GM21737 (cell line): ENCODE results near the gene MED27.

Experiments used
- ATAC-seq: cut with Tn5 transposase; IDR thresholded peaks from one replicate; pipeline ENCODE4 v1.9.1; 2021; ENCODE audit warnings: mild to moderate bottlenecking, moderate library complexity; ENCODE audit not compliant: unreplicated experiment

Gene MED27

DNA sequence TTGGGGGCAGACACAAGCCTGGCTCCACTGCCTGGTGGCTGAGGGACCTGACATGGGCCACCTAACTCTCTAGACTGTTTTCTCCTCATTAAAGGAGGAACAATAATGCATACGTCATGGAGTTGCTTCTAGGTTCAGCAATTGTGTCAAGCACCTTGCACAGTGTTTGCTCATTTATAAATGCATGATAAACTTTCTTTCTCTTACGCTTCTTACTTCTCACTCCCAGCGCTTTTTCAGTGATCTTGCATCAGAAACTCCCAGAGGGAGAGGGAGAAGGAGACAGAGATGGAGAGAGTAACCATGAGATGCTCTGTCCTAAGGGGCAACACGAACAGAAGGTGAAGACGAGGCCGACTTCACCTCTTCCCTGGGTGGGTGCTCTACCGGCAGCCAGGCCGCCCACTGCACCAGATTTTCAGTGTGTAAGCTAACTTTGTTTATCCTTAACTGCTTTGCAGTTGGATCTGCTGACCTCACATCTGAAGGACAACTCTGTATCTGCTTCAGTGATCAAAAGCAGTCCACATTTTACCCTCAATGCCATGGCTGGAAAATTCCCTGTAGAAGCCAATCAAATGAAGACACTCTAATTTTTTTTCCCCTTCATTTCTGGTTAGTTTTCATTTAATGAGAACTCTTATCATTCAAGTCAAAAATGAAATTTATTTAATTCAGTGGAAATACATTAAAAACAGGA lies 35.3 kb downstream of the MED27 start:
- no peak for ATAC-seq

DNA sequence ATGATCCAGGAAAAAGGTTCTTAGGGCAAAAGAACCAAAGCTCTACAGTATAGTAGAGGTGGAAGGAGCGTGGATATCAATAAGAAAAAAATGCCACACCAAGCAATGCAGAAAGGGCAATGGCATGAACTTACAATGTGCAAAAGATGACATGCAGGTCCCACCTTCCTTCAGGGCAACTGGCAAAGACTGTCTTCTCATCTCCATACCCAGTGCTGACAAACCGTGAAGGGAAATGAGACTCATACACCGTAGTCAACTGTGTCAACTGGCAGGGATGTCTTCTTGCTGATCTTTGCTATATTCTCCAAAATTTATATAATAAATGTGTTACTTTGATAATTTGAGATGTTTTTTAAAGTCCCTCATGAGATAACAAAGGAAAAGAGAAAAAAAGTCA lies 36.0 kb downstream of the MED27 start:
- no peak for ATAC-seq

DNA sequence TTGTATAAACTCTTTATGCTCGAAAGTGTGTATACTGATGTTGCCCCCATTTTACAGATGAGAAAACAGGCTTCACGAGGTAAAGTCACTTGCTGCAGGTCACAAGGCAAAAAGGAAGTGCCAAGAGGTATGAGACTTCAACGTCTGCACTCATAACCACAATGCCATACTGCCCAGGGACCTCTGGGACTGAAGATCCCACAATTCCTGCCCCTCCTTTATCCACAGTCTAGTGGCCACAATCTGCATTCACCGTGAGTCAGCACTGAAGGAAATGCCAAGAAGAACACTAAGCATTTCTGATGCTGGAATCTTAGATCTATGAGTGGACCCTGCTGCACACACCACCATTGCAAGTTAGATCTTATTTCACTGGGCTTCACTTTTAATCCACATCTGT lies 37.3 kb downstream of the MED27 start:
- no peak for ATAC-seq

DNA sequence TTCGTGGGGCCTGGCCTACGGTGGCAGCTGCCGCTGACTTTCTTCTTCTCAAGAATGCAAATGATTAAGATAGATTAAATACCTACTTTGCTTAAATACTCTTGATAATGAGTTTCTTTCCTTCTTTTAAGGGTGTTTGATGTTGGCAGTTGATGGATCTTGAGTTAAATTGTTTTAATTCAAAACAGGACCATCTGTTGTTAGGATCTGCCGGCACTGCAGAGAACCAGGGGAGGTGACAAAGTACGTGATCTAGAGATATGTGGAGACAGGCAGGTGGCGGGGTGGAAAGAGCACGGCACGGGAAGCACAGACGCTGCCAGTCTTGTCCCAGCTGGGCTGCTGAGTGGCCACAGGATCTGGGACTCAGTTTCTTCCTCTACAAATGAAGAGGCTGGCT lies 37.9 kb downstream of the MED27 start:
- ATAC-seq: no peak

DNA sequence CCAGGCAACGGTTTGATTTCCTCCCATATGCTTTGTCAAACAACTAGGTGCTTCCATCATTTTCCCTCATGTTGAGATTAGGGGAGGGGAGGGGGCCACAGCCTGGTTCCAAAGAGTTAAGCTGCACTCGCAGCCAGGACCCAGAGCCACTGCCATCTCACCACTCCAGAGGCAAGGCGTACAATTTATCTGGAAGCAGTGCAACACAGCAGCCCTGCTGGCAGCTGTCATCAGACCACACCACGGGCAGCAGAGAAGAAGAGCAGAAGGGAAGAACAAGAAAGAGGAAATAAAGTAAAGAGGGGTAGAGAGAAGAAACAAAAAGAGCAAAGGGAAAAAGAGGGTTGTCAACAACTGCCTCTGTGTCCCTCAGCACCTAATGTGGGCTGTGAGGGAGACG lies 38.9 kb downstream of the MED27 start:
- no peak for ATAC-seq

DNA sequence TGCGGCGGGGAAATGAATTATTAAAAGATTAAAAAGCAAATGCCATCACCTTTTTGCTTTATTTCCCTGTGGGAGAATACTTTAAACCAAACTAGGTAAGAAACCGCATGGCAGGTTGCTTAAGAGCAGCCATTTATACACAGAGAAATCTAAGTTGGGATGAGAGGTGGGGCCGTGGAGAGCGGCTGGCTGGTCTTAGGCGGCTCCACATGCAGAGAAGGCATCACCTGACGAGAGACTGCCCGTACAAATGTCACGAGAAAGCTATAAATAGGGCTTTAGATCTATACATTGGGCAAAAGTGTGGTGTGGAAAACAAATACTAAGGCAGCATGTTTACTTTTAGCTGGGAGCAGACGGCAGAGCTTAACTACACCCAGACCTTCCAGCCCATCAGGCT lies 39.4 kb downstream of the MED27 start:
- ATAC-seq: no peak

DNA sequence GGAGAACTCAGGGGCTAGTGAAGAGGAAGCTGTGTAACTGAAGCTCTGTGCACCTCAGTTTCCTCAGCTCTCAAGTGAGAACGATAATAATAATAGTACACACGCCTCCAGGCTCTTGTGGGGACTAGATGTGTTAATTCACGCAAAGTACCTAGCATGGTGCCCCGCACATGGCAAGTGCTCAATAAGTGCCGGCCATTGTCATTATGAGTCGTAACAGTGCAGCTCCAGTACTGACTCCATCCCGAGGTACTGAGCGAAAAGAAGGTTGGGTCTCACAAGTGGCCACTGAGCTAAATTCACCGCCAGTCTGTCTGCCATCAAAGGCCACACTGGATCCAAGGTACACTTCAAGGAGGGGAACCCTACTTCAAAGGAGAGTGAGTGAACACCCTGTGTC lies 40.4 kb downstream of the MED27 start:
- no peak for ATAC-seq

DNA sequence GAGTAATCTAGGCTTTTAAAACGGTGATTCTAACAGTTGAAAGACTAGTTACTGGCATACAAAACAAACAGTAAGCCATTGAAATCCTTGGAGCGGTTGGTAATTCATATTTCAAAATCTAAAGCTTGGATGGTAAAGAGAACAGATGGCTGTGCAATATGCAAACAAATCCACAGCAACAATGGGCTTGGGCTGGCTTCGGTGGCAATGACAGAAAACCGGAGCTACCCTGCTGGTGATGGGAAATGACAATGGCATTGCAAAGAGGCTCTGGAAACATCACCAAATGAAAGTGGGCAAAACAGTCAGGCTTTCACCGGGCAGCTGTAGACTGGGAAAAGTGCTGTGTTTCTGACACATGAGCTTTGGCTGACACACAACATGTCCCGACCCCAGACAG lies 42.2 kb downstream of the MED27 start:
- ATAC-seq: no peak

DNA sequence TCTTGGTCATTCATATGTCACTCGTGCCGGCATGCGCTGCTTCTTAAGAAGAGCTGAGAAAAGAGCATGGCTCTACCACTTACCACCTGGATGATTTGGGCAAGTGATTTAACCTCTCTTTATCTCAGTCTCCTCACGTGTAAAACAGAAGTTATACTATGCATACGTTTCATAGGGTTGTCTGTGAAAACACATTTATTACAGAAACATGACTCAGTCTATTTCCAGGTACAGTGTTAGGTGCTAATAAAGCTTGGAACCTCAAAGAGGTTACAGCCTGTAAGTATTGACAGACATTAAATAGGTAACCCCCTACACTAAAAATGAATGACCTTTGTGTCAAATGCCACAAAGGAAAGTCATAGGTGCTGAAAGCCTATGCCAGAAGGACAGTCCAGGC lies 43.1 kb downstream of the MED27 start:
- ATAC-seq: no peak

DNA sequence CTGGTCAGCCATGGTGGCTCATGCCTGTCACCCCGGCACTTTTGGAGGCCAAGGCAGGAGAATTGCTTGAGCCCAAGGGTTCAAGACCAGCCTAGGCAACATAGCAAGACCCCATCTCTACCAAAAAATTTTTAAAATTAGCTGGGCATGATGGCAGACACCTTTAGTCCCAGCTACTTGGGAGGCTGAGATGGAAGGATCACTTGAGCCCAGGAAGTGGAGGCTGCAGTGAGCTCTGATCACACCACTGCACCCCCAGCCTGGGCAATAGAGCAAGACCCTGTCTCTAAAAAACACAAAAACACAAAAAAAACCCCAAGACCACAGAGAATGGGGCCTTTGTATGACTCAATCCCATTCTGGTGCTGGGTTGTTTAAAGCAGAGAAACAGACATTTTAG lies 44.0 kb downstream of the MED27 start:
- ATAC-seq: no peak

DNA sequence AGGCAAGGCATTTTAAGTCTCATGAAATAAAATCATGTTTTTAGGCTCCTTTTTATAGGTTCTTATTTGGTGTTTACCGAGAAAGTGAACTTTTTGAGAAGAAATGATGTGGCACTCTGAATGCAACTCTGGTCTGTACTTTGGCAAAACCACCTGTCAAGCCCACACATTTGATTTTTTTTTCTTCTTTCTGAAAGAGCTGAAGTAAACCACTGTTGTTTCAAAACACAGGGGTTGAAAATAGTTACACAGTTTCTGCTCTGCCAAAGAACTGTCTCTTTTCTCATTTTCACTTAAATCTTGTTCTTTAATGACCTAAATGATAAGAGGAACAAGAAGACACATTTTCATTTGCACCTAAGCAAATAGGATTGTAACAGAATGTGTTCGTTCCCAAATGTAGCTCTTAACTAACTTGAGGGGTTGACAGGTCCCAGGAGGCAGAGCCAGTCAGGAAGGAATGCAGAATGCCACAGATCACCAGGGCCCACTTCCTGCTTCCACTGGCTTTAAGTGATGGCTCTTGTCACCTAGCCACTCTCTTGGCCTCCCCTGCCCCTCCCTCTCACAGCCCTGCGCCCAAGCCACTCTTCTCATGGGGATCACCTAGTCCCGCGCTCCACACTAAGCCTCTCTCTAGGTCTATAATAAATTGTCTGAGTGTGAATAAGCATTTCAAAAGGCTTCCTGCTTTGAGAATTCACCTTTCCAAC lies 47.3 kb downstream of the MED27 start:
- no peak for ATAC-seq

DNA sequence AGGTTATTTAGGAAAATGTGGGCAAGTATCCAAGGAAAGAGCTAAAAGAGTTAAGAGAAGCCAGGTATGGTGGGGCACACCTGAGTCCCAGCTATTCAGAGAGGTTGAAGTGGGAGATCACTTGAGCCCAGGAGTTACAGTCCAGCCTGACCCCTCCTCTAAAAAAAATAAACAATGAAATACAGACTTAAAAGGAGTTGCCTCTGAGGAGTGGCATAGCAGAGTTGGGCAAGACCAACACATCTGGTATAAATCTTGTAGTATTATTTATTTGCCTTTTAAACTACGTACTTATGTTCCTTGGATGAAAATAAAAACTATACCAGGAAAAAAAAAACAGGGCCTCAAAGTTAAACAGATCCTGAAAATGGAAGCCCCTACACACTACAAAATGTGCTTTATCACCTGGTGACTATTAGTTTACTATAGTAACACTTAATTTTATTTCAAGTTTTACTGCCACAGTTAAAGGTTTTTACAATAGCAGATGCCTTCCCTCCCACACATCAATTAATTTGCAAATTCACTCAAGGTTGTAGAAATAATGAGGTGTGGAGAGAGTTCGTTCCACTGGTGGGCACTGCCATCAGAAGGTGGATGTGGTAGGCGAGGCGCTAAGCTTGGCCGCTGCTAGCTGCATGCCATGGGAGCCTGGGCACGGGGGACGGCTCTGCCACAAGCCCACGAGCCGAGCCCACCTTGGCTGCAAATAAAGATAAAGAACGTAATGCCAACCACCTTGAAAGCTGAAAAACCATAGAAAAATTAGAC lies 48.0 kb downstream of the MED27 start:
- no peak for ATAC-seq

DNA sequence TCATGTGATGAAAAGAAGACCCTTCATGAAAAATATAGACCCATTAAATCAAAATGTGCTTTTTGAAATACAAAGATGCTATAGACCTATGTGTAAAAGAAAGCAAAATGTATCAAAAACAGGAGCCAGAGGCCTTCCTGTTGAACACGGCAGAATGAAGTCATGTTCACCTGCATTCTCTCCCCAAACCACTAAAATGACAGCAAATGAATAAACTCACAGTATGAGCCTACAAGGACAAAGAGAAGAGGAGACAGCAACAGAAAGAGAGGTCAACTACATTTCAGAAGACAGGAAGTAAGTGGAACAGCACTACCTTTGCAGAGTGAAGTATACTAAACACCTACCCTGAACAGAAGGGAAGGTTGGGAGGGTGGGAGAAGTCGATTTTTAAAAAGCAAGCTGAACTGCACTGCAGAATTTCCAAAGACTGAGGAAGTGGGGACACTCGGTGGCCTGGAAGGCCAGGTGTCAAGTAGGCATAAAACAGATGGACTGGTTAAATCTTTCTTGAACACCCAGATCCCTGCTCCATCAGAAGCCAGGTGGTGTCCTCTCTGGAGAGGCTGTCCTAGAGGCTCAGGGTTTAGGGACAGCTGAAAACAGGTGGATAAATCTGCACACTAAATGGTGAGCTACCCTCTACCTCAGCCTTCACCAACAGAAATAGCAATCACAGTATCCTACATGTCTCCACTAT lies 48.9 kb downstream of the MED27 start:
- no peak for ATAC-seq

DNA sequence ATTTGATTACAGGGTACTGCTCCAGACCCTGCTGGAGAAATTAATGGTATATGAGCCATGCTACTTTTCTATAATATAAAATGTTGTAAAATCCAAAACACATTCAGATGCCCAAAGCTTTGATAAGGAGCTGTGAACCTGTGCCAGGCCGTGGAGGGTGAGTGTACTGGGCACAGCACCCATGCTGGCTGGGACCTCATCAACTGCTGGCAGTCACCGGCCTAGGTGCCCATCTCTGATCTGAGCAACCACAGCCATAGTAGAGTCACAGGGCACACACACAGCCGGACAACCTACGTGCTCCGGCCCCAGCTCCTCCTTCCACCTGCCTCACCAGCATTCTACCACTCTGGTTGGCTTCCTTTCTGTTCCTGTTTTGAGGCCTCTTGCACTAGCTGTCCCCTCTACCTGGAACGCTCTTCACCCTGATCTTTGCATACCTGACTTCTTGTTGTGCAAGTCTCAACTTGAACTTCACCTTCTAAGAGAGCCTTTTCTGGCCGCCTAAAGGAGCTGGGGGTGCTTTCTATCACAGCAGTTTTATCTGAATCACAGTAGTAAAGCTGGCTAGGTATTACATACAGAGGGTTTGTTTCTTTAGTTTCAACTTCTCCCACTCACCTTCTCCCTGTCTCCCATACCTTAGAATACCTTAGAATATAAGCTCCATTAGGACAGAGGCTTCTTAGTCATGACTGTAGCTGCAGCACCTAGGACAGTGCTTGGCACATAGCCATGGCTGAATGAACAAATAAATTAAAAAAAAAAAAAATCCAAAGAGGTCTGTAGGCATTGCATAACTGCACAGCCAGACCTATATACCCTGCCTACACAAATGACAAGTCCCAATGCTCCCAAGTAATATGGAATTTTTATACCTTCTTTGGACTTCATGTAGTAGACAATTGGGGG lies 51.7 kb downstream of the MED27 start:
- no peak for ATAC-seq

DNA sequence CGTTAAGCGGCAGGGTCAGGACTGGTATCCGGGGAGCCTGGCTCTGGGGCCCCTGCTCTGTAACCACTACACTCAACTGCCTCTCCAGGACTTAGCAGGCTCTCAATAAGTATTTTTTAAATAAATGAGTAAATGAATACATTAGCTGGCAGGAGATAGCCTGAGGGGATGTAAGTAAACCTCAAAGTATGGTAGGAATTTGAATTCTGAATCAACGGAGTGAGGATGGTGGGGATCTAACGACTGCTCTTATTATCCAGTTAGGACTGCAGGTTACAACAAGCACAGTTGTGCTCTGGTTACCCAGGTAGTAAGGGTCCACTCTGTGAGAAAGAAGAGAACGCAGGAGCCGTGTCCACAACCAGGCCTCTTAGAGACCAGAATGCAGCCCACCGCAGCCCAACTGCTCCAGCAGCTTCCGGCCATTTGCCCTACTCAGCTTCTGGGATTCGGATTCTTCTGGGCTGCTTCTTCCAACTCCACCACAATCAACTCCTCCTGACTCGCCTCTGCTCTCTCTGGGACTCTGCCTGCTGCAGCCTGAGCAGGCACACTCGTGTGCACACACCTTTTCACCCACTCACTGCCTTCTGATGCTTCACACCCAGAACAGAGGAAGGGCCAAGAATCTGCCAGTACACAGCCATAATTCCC lies 52.6 kb downstream of the MED27 start:
- ATAC-seq: no peak

DNA sequence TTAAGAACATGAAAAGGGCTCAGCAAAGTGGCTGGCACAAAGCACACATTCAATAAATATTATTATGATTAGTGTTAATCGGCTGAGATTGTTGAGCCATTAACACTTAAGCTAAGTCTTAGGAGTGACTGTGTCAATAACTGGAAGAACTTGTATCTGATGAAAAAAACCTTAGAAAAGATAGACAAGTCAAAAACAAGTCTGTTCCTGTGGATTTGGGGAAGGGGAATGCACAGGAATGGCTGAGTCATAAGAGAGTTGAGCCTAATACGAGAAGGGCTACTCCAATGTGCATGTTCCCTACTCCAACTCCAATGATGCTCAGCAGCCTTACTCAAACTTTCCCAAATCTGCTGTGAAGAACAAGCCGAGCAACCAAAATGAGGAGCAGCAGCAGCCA lies 53.9 kb downstream of the MED27 start:
- no peak for ATAC-seq

DNA sequence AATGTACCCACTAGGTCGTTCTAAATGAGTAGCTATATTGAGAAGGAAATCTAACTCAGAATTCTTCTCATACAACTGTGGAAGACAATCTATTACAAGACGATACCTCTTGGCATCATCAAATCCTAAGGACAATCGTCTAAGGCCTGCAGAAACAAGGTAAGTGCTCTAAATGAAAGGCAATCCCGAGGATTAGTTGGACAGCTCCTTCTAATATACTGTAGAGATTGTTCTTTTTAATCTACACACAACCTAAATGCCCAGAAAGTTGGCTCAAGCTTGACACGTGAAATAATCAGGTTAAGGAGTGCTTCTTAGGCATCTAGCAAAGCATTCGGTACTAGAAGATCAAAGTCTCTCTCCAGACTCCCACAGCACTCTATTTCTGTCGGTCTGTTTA lies 55.1 kb downstream of the MED27 start:
- ATAC-seq: no peak

DNA sequence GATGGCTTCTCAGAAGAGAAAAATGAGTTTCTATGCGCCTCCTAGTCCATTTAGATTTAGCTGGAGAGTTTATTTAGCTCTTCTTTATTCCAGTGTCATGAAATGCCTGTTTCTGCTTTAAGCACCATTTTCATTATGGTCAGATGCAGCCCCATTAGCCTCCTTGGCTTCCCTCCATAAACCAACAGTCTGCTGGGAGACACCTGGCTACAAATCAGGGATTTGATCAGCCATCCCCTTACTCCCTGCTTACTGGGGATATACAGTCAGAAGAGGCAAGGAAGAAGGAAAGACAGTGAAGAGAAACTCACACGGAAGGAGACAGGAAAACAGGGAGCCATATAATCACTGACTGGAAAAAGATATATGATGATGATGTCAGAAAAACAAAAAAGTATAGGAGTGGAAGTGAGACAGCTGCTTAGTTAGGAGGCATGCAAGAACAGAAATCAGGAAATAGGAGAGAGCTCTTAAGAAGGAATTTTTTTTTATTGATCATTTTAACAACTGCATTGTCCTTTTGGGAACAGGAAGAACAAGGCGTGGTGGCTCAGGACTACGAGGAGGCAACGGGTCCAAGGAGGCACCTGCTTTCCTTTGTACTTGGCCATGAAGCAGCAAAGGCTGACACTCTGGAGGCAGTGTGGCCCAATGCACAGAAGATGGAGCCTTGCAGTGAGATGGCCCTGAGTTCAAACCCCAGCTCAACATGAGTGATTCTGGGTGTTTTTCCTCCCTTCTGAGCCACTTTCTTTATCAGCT lies 56.1 kb downstream of the MED27 start:
- ATAC-seq: no peak

DNA sequence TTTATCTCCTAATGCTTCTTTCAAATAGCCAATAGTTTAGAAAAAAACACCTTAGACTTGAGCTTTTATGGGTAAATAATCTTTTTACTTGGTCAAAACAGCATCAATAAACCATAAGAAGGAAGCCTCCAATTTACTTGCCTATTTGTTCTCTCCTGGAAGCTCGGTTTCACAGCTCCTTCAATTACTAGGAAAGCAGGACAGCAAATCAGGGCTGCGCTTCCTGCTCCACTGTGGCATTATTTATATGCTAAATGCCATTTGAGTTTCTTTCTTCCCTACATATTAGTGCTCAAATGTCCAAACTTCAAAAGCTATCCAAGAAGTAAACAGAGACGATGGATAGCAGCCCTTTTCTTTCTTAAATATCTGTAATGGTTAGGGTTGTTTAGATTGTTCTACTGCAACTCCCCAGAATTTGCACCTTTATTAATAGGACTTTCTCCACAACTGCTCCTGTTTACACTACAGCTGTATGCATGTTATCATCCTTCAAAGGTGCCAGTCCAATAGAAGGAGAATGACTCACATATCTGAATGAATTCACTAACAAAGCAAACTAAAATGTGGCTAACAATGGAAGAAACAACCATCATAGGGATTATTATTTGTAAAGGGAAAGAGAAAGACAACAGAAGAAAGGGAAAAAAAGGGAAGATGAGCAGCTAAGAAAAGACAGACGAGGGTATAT lies 58.7 kb downstream of the MED27 start:
- ATAC-seq: no peak
